Measurements from ENCODE around the gene PRKCZ.

- TF ChIP-seq CTCF (conservative IDR thresholded peaks at IDR 0.05; ENCODE audit: low read depth, low read length) (no peak), EZH2 (IDR thresholded peaks at IDR 0.05; ENCODE audit: low read length, unreplicated experiment) (no peak), EZH2phosphoT487 (IDR thresholded peaks at IDR 0.05; ENCODE audit: borderline replicate concordance, low read length) (no peak)
These were observed 61.4 kb downstream of the PRKCZ start for GRCh38 chr1:2111674-2112035.

Measured in PC-3 (cell line).